H1 (cell line): Measurements from ENCODE around the gene ZNF789. TPM values are rescaled to one million over a fixed set of nuclear protein-coding genes. Genes with fewer than 3 reads are reported as not detected.

Experiments used
- ASH2L ChIP-seq: fragments of 200-600, 300-600 bp; sonication (generic); IDR thresholded peaks from one replicate; pipeline ENCODE4 v1.7.1; 2017; ENCODE audit warnings: low read length
- BCL11A ChIP-seq, 2 experiments: IDR thresholded peaks; one replicate each; pipeline ENCODE4 v1.6.1; 2011; ENCODE audit warnings: low read depth in 2 of 2, low read length in 2 of 2, mild to moderate bottlenecking in 2 of 2
- CREB1 ChIP-seq: IDR thresholded peaks from 2 replicates; pipeline ENCODE4 v1.6.1; 2012; ENCODE audit warnings: inconsistent platforms
- CTCF ChIP-seq, 3 experiments: IDR thresholded peaks; 1 replicate in 2 of 3; 2 replicates in 1 of 3; pipeline versions ENCODE4 v1.5.1 to v1.6.1; 2011; ENCODE audit warnings: low read length in 3 of 3, mild to moderate bottlenecking in 3 of 3, inconsistent platforms in 2 of 3, low read depth in 1 of 3, moderate library complexity in 1 of 3; ENCODE audit not compliant: insufficient read depth in 1 of 3; ENCODE audit errors: control extremely low read depth in 1 of 3
- EGR1 ChIP-seq: IDR thresholded peaks from 2 replicates; pipeline ENCODE4 v1.6.1; 2011; ENCODE audit warnings: low read depth, low read length, borderline replicate concordance
- EP300 ChIP-seq, 2 experiments: IDR thresholded peaks; 1 replicate in 1 of 2; 2 replicates in 1 of 2; pipeline ENCODE4 v1.6.1; 2011 to 2012; ENCODE audit warnings: low read depth in 2 of 2, low read length in 2 of 2, mild to moderate bottlenecking in 2 of 2, borderline replicate concordance in 1 of 2, inconsistent platforms in 1 of 2, moderate library complexity in 1 of 2
- GTF2F1 ChIP-seq: IDR thresholded peaks from 2 replicates; pipeline ENCODE4 v1.6.1; 2012; ENCODE audit warnings: low read depth, low read length, improper control_type of control experiment, borderline replicate concordance
- KDM5A ChIP-seq: fragments of 200-600 bp; IDR thresholded peaks from 2 replicates; pipeline ENCODE4 v1.7.1; 2012; ENCODE audit warnings: mild to moderate bottlenecking, low read length, inconsistent platforms, mixed read lengths
- MAFK ChIP-seq: IDR thresholded peaks from 2 replicates; pipeline ENCODE4 v1.6.1; 2012; ENCODE audit warnings: low read depth, mild to moderate bottlenecking, improper control_type of control experiment, low read length
- NANOG ChIP-seq: IDR thresholded peaks from 2 replicates; pipeline ENCODE4 v1.6.1; 2011; ENCODE audit warnings: low read length, low read depth, mild to moderate bottlenecking, inconsistent platforms; ENCODE audit not compliant: insufficient read depth, poor library complexity, severe bottlenecking
- POLR2A ChIP-seq, 2 experiments: IDR thresholded peaks; 1 replicate in 1 of 2; 2 replicates in 1 of 2; pipeline ENCODE4 v1.6.1; 2011; ENCODE audit warnings: low read depth in 2 of 2, low read length in 2 of 2, mild to moderate bottlenecking in 2 of 2; ENCODE audit errors: control extremely low read depth in 1 of 2
- POLR2AphosphoS5 ChIP-seq: IDR thresholded peaks from 2 replicates; pipeline ENCODE4 v1.6.1; 2011; ENCODE audit warnings: low read depth, low read length
- SAP30 ChIP-seq: fragments of 300-600 bp; sonication (generic); IDR thresholded peaks from 2 replicates; pipeline ENCODE4 v1.7.1; 2012; ENCODE audit warnings: low read length, moderate library complexity, mild to moderate bottlenecking, inconsistent platforms; ENCODE audit not compliant: insufficient read depth, insufficient replicate concordance
- SIN3A ChIP-seq, 2 experiments: IDR thresholded peaks in 1 of 2; conservative IDR thresholded peaks in 1 of 2; 2 replicates each; pipeline ENCODE4 v1.6.1; 2011 to 2012; ENCODE audit warnings: low read length in 2 of 2, improper control_type of control experiment in 1 of 2, low read depth in 1 of 2, mild to moderate bottlenecking in 1 of 2
- SUZ12 ChIP-seq: fragments of 200-600 bp; sonication (generic); IDR thresholded peaks from 2 replicates; pipeline ENCODE4 v1.6.1; 2012; ENCODE audit warnings: mild to moderate bottlenecking, inconsistent platforms, low read length, moderate library complexity, mixed read lengths
- polyA plus RNA-seq, 7 experiments: library from polyadenylated mRNA; depleted of rRNA in 3 of 7; stranded (reverse) in 5 of 7; unstranded in 2 of 7; fragments of >200 nt in 5 of 7; fragments of 200-250 nt in 2 of 7; gene quantifications; 1 replicate in 5 of 7; 2 replicates in 1 of 7; 4 replicates in 1 of 7; pipeline versions ENCODE4 v1.2.1 to v1.2.3, GENCODE V29; 2011 to 2013; ENCODE audit warnings: missing spikeins in 2 of 7, mixed read lengths in 2 of 7
- total RNA-seq: library from RNA; stranded (reverse); fragmentation: NEBNext Ultra II Directional; extraction: Animal tissue kit (Norgen Biotek cat#: 25700); gene quantifications from 2 replicates; pipeline ENCODE4 v1.2.1, GENCODE V29; 2021
- TF ChIP-seq, protein P1 (sequence below): IDR thresholded peaks from 2 replicates; pipeline ENCODE4 v1.6.1; 2011; ENCODE audit warnings: low read depth, mild to moderate bottlenecking, low read length; ENCODE audit not compliant: insufficient read depth
- TF ChIP-seq, protein P2 (sequence below): IDR thresholded peaks from 2 replicates; pipeline ENCODE4 v1.6.1; 2012; ENCODE audit warnings: low read length, inconsistent platforms

ZNF789 gene
- total and polyA plus RNA-seq, 2 of the 8 experiments (the other 6 are each of a cell fraction or from before 2014, with no cell fraction given): 11.4 to 12.5 TPM

- TF ChIP-seq, protein P1, sequence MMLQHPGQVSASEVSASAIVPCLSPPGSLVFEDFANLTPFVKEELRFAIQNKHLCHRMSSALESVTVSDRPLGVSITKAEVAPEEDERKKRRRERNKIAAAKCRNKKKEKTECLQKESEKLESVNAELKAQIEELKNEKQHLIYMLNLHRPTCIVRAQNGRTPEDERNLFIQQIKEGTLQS: no peak
- no peak for TF ChIP-seq BCL11A (IDR thresholded peaks at IDR 0.05; ENCODE audit: low read depth in 2 of 2, low read length in 2 of 2)
- peak; percentile 46; the same call in 1 of the 2 replicates for TF ChIP-seq GTF2F1
- peak; percentile 59 for TF ChIP-seq KDM5A
- TF ChIP-seq POLR2AphosphoS5: peak; percentile 91
- no peak for TF ChIP-seq NANOG
- peak; percentile 94 for TF ChIP-seq CREB1
- peak; percentile 85 to 94 for TF ChIP-seq POLR2A (IDR thresholded peaks at IDR 0.05; ENCODE audit: control extremely low read depth in 1 of 2, low read depth in 2 of 2, low read length in 2 of 2)
- TF ChIP-seq ASH2L: peak; percentile 77
- no peak for TF ChIP-seq SAP30
- peak; percentile 89 for TF ChIP-seq EGR1
- TF ChIP-seq, protein P2, sequence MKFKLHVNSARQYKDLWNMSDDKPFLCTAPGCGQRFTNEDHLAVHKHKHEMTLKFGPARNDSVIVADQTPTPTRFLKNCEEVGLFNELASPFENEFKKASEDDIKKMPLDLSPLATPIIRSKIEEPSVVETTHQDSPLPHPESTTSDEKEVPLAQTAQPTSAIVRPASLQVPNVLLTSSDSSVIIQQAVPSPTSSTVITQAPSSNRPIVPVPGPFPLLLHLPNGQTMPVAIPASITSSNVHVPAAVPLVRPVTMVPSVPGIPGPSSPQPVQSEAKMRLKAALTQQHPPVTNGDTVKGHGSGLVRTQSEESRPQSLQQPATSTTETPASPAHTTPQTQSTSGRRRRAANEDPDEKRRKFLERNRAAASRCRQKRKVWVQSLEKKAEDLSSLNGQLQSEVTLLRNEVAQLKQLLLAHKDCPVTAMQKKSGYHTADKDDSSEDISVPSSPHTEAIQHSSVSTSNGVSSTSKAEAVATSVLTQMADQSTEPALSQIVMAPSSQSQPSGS: no peak
- TF ChIP-seq MAFK: no peak
- TF ChIP-seq EP300 (IDR thresholded peaks at IDR 0.05; ENCODE audit: borderline replicate concordance in 1 of 2, low read depth in 2 of 2, low read length in 2 of 2): peak in 1 of 2 experiments; percentile 65; a peak in 1 of 3 replicates
- TF ChIP-seq SUZ12: no peak
- TF ChIP-seq CTCF (IDR thresholded peaks at IDR 0.05; ENCODE audit: control extremely low read depth in 1 of 3, insufficient read depth in 1 of 3, low read depth in 1 of 3, low read length in 3 of 3): peak in 1 of 3 experiments; percentile 4; a peak in 1 of 4 replicates
- TF ChIP-seq SIN3A (conservative IDR thresholded peaks at IDR 0.05 in 1 of 2, IDR thresholded peaks at IDR 0.05 in 1 of 2; ENCODE audit: low read depth in 1 of 2, low read length in 2 of 2): peak in 1 of 2 experiments; percentile 83; a peak in 2 of 4 replicates
These were observed 27.3 kb downstream of the ZNF789 start, which contains the start of gene ZNF394 (continued) for GRCh38 chr7:99499721-99500636.
